ENCODE data around the gene FBXO15. TPM values are rescaled to one million over a fixed set of nuclear protein-coding genes. Genes with fewer than 3 reads are reported as not detected.

FBXO15 gene
- total and polyA plus RNA-seq, 2 of the 8 experiments (the other 6 are each of a cell fraction or from before 2014, with no cell fraction given), result 0.84 to 0.85 TPM

- H3K27ac ChIP-seq (ENCODE audit: low read depth, low read length), result no peak overlapping the region
- TF ChIP-seq EGR1 (IDR thresholded peaks at IDR 0.05; ENCODE audit: borderline replicate concordance, low read depth, low read length) (no peak), KDM1A (IDR thresholded peaks at IDR 0.05; ENCODE audit: borderline replicate concordance, low read length) (no peak), BACH1 (IDR thresholded peaks at IDR 0.05; ENCODE audit: low read length) (no peak)
- H3K23me2 ChIP-seq (ENCODE audit: low read depth, low read length), result no peaks in the 10 kb centered on the region
- H3K79me2 ChIP-seq (ENCODE audit: control insufficient read depth in 1 of 2, insufficient read depth in 2 of 2, low read length in 2 of 2), result no peaks in the 10 kb centered on the region
- FAIRE-seq (no peak), DNase-seq (ENCODE audit: low read depth in 1 of 2, low spot score in 2 of 2) (no peak)
- H3K4ac ChIP-seq (replicated peaks; ENCODE audit: insufficient read length, low read depth, low read length), result no peak overlapping the region
- H4K8ac ChIP-seq (ENCODE audit: extremely low read depth, insufficient read depth, low read length), result no peak overlapping the region
- no peaks in the 10 kb centered on the region for H4K20me1 ChIP-seq (replicated peaks in 1 of 2; ENCODE audit: control insufficient read depth in 1 of 2, insufficient read depth in 2 of 2, low read length in 2 of 2)
- no peak overlapping the region for H2BK20ac ChIP-seq (ENCODE audit: low read length)
- no peak overlapping the region for H2BK5ac ChIP-seq (ENCODE audit: low read depth, low read length)
- H3K4me2 ChIP-seq (ENCODE audit: insufficient read depth in 1 of 2, low read depth in 2 of 2, low read length in 2 of 2), result no peak overlapping the region
- no peak overlapping the region for H3K23ac ChIP-seq (ENCODE audit: insufficient read length)
- H2AFZ ChIP-seq (ENCODE audit: low read length), result no peak overlapping the region; the same call in 1 of the 2 replicates
- ChIA-PET POLR2A (ENCODE audit: partially characterized antibody) (no interaction called here), CTCF (ENCODE audit: partially characterized antibody) (interaction anchor here (1.5 to 2.6 kb wide), 2 partner anchors 10 to 19 kb away, joined by 4 to 7 read pairs; no protein-coding TSS in a partner anchor)
- no peaks in the 10 kb centered on the region for H3K79me1 ChIP-seq (ENCODE audit: low read depth, low read length)
- H2BK15ac ChIP-seq (ENCODE audit: low read length), result no peak overlapping the region
- H3K9ac ChIP-seq (replicated peaks in 1 of 4; ENCODE audit: extremely low read depth in 1 of 4, low read depth in 3 of 4, low read length in 3 of 4), result no peak overlapping the region
- no peak overlapping the region for H2AK5ac ChIP-seq (ENCODE audit: low read depth, low read length)
- H3K18ac ChIP-seq (ENCODE audit: extremely low read depth, low read length), result no peak overlapping the region
- H3K36me3 ChIP-seq (ENCODE audit: control insufficient read depth in 2 of 4, insufficient read depth in 4 of 4, low read length in 3 of 4), result no peaks in the 10 kb centered on the region
- H4K5ac ChIP-seq (ENCODE audit: insufficient read length, low read depth, low read length), result no peak overlapping the region
- H3K4me1 ChIP-seq (replicated peaks in 1 of 4; ENCODE audit: control insufficient read depth in 3 of 4, insufficient read depth in 4 of 4, low read length in 3 of 4), result peaks cover 0 to 5% (median 0%) of the 10 kb centered on the region in 4 experiments; a peak in 1 of 7 replicates
- H3K27me3 ChIP-seq (replicated peaks in 1 of 4; ENCODE audit: control insufficient read depth in 3 of 4, extremely low read depth in 1 of 4, insufficient read depth in 3 of 4, low read length in 3 of 4), result no peaks in the 10 kb centered on the region
- H3K56ac ChIP-seq (replicated peaks; ENCODE audit: insufficient read length, low read depth, low read length), result no peak overlapping the region
- H3K9me3 ChIP-seq (ENCODE audit: insufficient read depth in 2 of 2, low read depth in 1 of 2, low read length in 1 of 2), result no peaks in the 10 kb centered on the region
- no peak overlapping the region for H3K4me3 ChIP-seq (ENCODE audit: extremely low read depth in 1 of 4, insufficient read depth in 2 of 4, low read depth in 3 of 4, low read length in 4 of 4)
- 83% methylated on average over 5 of the region's 5 CpGs; no CpG with 5 or more reads in 1 of the 2 experiments for WGBS, 2 experiments (ENCODE audit: extremely low coverage in 1 of 2, insufficient coverage in 1 of 2, insufficient read length in 1 of 2, insufficient replicate concordance in 2 of 2, low coverage in 1 of 2, low lambda C conversion rate in 2 of 2, missing lambda C conversion rate in 1 of 2)
- H3K14ac ChIP-seq (ENCODE audit: insufficient read length), result no peak overlapping the region
- H2BK120ac ChIP-seq (replicated peaks; ENCODE audit: low read depth, low read length), result no peak overlapping the region
- no peak overlapping the region for H2BK12ac ChIP-seq (ENCODE audit: low read depth, low read length)
- H4K91ac ChIP-seq (replicated peaks; ENCODE audit: insufficient read length, low read length), result no peak overlapping the region
These were observed 84.1 kb downstream of the FBXO15 start for GRCh38 chr18:74063557-74063956.
